ENCODE data around the gene CCDC158.

GRCh38 chr4:76459291-76459723 lies 38.4 kb upstream of the CCDC158 start:
- TF ChIP-seq IRF3 (IDR thresholded peaks at IDR 0.05; ENCODE audit: low read depth, low read length), result no peak
- no peak for TF ChIP-seq MAX (IDR thresholded peaks at IDR 0.05; ENCODE audit: low read depth)
- no peak for TF ChIP-seq REST (IDR thresholded peaks at IDR 0.05; ENCODE audit: low read depth, low read length)
- no peak for TF ChIP-seq CTCF (IDR thresholded peaks at IDR 0.05)
- TF ChIP-seq JUND (IDR thresholded peaks at IDR 0.05), result no peak
